Measurements from ENCODE around the gene FN1. TPM values are rescaled to one million over a fixed set of nuclear protein-coding genes. Genes with fewer than 3 reads are reported as not detected.
"Not testable (repeated sequence)": the region's sequence is repeated elsewhere in the genome, so short reads cannot be mapped to it uniquely, and the experiment has no call there.

FN1 gene
- total RNA-seq, 4 donors from 2014 or later: 89.1 to 312 (median 156) TPM

- H3K36me3 ChIP-seq: peaks cover 5 to 7% of the 10 kb centered on the region in 2 donors
- DNase-seq: no peak
- TF ChIP-seq CTCF (IDR thresholded peaks at IDR 0.05) (no peak), POLR2A (IDR thresholded peaks at IDR 0.05) (no peak)
- no peak overlapping the region for H3K27ac ChIP-seq
- H3K4me3 ChIP-seq (replicated peaks in 1 of 3): no peak overlapping the region
- no peaks in the 10 kb centered on the region for H3K4me1 ChIP-seq
- H3K27me3 ChIP-seq: no peaks in the 10 kb centered on the region
- intact Hi-C loops (cut with DNase I): no loop called here
- 93 to 95% methylated on average over 2 of the region's 2 CpGs for WGBS, 2 donors
- H3K9me3 ChIP-seq: no peaks in the 10 kb centered on the region
These were observed 75.3 kb downstream of the FN1 start for GRCh38 chr2:215360596-215360995.

- H3K27me3 ChIP-seq; H3K9me3 ChIP-seq; H3K4me3 ChIP-seq (replicated peaks in 1 of 3); H3K4me1 ChIP-seq; H3K36me3 ChIP-seq; intact Hi-C loops (cut with DNase I); H3K27ac ChIP-seq; DNase-seq: not testable (repeated sequence)
- WGBS, 2 donors: 96 to 99% methylated on average over 3 of the region's 3 CpGs
These were observed 75.8 kb downstream of the FN1 start for GRCh38 chr2:215360059-215360458.

GRCh38 chr2:215359576-215359922 lies 76.3 kb downstream of the FN1 start:
- DNase-seq: no peak
- no peaks in the 10 kb centered on the region for H3K9me3 ChIP-seq
- 95 to 97% methylated on average over 1 of the region's 1 CpG for WGBS, 2 donors
- H3K4me3 ChIP-seq (replicated peaks in 1 of 3): no peak overlapping the region
- no peak overlapping the region for H3K27ac ChIP-seq
- peaks cover under 1 to 7% of the 10 kb centered on the region in 2 donors for H3K36me3 ChIP-seq
- TF ChIP-seq POLR2A (IDR thresholded peaks at IDR 0.05) (no peak), CTCF (IDR thresholded peaks at IDR 0.05) (no peak)
- H3K27me3 ChIP-seq: no peaks in the 10 kb centered on the region
- H3K4me1 ChIP-seq: no peaks in the 10 kb centered on the region
- intact Hi-C loops (cut with DNase I): no loop called here

GRCh38 chr2:215358891-215359575 lies 76.8 kb downstream of the FN1 start:
- Histone ChIP-seq H3K27me3 (no peaks in the 10 kb centered on the region), H3K9me3 (no peaks in the 10 kb centered on the region), H3K36me3 (peaks cover 0 to 7% of the 10 kb centered on the region in 2 donors), H3K27ac (no peak overlapping the region), H3K4me1 (no peaks in the 10 kb centered on the region), H3K4me3 (replicated peaks in 1 of 3) (no peak overlapping the region)
- no peak for DNase-seq
- intact Hi-C loops (cut with DNase I): no loop called here
- WGBS, 2 donors: 92% methylated on average over 15 of the region's 15 CpGs
- TF ChIP-seq POLR2A (IDR thresholded peaks at IDR 0.05) (no peak), CTCF (IDR thresholded peaks at IDR 0.05) (no peak)

GRCh38 chr2:215358312-215358845 lies 77.5 kb downstream of the FN1 start:
- H3K27me3 ChIP-seq: no peaks in the 10 kb centered on the region
- WGBS, 2 donors: 94 to 95% methylated on average over 4 of the region's 4 CpGs
- no peaks in the 10 kb centered on the region for H3K4me1 ChIP-seq
- DNase-seq: no peak
- no peaks in the 10 kb centered on the region for H3K9me3 ChIP-seq
- no peak overlapping the region for H3K4me3 ChIP-seq (replicated peaks in 1 of 3)
- TF ChIP-seq CTCF (IDR thresholded peaks at IDR 0.05): no peak
- TF ChIP-seq POLR2A (IDR thresholded peaks at IDR 0.05): no peak
- intact Hi-C loops (cut with DNase I): no loop called here
- H3K36me3 ChIP-seq: peaks cover 0 to 7% of the 10 kb centered on the region in 2 donors
- no peak overlapping the region for H3K27ac ChIP-seq

Data from thyroid gland (tissue), 4 donors.